HG02973 (cell line): Measurements from ENCODE around the gene TTLL11.
"Not testable (repeated sequence)": the region's sequence is repeated elsewhere in the genome, so short reads cannot be mapped to it uniquely, and the experiment has no call there.

Source experiments
- ATAC-seq: cut with Tn5 transposase; IDR thresholded peaks from one replicate; pipeline ENCODE4 v1.9.1; 2021; ENCODE audit warnings: moderate library complexity; ENCODE audit not compliant: unreplicated experiment

Gene TTLL11

DNA sequence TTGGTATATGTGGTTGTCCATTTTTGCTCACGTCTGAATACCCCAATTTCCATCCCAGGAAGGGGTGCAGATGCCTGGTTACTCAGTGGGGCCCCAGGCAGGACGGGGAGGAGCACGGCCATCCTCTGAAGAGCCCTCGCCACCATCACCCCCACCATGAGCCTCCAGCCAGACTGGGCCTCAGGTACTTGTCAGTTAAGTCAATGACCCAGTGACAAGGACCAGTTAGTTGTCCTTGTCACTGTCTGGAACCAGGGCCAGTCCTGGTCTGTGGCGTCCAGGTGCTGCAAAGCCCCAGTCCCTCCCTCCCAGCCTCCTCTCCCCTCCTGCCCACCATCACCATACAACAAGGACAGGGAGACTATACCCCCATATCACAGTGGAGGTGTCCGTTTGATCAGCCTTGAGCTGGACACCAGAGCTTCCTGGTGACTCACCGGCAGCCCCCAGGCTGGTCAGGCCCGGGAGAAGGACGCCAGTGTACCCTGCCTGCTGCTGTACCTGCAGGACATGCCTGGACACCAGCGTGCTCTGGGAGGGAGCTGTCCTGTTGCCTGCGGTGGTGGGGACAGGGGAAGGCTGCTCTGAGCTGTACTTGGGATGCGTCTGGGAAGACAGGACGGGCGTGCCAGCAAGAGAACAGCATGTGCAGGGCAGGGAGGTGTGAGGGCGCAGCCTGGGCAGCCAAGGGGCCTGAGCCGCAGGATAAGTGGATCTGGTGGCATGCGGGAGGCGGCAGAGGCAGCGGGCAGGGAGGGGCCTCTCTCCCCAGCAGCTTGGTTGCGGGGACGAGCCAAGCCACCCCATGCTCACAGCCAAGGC, 32.6 kb upstream of the TTLL11 start:
- no peak for ATAC-seq

DNA sequence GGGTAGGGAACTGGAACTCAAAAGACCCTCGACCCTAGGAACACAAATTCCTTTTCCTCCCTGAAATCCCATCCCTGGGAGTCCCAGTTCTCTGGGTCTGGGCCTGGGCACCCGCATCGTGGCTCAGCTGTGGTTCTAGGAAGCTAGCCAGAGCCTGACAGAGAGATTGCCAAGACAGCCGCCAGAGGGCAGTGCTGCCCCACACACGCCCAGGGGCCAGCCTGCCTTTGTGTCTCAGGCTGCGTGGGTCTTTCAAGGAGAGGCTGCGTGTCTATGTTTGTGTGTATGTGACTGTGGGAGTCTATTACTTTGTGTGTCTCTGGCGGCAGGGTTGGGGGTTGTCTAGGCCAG, 32.0 kb upstream of the TTLL11 start:
- no peak for ATAC-seq

DNA sequence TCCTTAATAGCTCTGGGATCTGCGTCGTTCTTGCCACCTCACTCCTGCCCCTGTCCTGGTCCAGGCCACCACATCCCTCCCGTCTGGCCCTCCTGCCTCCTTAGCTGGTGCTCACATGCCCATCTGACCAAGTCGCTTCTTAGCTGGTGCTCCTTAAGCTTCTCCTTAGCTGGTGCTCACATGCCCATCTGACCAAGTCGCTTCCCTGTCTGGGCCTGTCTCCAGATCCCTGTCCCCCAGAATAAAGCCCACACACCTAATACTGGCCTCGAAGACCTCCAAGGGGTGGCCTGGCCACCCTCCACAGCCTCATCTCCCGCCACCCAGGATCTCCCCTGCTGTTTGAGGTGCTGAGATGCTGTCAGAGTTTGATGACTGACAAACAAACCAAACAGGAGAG, 31.4 kb upstream of the TTLL11 start:
- no peak for ATAC-seq

DNA sequence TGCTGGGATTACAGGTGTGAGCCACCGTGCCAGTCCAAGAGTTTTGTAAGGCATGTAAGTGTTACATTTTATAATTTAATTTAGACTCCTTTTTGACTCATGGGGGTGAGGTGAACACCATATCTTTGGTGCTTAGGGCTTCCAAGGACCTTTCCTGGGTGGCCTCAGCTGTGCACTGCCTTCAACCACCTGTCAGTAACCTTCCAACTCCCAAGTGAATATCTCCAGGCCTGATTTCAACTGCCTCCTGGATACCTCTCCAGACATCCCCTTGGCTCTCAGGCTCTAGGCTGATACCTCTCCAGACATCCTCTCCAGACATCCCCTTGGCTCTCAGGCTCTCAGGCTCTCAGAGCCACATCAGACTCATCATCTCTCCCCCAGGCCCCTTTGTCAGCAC, 30.9 kb upstream of the TTLL11 start:
- ATAC-seq = no peak

DNA sequence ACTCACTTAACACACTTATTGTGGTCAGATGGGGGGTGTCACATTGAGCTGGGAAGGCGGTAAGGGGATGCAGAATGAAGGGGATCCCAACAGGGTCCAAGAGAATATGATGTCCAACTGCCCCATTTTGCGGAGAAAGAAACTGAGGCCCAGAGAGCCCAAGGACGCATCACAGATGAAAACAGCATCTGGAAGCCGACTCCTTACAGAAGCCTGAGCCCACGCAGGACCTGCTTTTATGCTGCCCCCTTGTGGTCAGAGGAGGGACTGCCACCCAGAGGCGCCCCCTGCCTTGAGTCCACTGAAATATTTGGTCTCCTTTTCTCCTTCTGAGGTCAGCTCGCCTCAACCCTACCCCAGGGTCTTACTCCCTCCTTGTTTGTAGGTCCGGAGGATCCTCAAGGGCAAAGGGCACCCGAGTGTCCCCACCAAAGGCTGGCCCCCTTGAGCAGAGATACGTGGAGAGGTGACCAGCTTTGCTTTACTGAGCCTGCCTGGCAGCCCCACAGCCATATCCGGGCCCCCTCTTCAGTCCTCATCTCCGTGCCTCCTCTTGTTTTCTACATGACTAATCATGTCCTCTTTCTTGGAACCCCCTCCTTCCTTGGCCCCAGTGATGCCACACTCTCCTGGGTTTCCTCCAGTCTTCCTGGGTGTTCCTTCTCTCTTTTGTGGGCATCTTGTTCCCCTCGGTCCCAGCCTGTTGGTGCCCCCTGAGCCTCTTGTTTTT, 30.0 kb upstream of the TTLL11 start:
- no peak for ATAC-seq

DNA sequence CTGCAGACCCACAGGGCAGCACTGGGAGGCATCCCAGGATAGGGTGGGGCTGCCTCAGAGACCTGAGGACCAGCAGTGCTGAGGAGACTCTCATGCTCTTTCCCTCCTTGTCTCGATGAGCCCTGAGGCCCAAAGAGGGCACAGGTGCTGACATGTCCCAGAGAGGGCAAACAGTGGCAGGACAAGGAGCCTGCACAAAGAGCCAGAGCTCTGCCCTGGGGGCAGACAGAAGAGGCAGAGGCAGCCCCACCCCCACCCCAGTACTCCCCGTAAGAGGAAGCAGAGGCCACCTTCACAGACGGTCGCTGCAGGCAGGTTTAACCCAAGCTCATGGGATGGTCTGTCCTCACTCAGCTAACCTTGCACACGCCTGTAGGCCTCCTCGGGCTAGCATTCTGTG, 29.4 kb upstream of the TTLL11 start:
- no peak for ATAC-seq

DNA sequence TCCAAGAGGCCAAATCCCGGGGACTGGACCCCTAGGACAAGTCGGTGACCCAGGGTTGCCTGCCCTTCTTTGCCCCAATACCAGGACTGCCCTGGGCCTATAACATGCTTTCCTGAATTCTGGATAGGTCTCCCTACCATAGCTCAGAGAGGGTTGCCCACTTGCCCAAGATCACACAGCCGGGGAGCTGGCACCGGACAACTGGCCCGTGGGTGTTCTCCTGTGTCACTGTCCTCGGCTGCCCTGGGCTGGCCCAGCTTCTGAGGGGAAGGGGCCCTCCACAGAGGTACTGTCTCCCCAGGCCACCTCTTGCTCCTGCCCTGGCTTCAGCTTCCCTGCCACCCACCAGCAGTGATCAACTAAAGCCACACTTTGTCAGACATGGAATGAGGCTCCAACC, 28.8 kb upstream of the TTLL11 start:
- ATAC-seq = no peak

DNA sequence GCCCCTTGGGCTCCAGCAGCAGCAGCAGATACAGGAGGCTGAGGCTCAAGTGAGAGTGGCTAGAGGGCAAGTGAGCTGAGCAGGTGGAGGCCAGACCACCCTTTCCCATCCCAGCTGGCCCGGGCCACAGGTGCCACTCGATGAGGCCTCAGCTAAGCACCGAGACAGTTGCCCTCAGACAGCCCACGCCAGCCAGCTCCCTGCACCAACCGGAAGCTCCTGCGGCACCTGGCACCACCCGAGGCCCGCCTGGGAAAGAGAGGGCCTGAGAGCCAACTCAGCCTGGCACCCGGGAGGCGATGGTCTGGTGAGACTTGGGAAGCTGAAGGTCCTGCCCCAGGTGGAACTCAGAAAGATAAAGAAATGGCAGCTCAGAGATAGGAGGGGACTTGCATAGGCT, 28.3 kb upstream of the TTLL11 start:
- ATAC-seq = no peak

DNA sequence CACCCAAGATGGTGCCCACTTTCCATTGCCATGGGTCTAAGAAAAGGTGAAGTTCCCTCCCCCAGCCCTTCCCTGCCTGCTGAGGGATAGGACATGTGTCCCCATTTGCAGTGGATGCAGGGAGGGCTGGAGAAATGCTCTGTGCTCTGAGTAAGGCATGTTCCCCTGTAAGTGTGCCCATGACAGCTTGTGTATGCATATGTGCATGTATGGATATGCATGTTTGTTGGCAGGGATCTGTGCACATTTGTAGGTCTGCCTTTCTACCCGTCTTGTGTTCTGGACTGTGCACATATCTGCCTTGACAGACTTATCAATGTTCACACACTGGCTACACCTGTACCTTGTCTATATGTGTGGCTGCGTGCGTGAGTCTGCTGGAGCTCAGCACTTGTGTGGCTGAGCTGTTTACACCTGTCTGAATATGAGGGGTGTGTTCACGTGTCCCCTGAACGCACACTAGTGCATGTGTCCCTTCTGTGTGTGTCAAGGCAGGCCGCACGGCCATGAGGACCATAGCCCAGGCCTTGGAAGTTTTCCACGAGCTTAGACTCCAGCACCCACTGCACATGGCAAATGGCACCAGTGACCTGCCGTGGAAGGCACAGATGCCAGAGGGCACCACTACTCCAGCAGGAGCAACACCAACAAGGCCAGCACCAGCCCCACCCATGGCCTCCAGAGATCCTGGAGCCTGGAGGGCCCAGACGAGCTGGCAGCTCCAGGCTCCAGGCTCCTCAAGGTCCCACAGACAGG, 27.4 kb upstream of the TTLL11 start:
- no peak for ATAC-seq

DNA sequence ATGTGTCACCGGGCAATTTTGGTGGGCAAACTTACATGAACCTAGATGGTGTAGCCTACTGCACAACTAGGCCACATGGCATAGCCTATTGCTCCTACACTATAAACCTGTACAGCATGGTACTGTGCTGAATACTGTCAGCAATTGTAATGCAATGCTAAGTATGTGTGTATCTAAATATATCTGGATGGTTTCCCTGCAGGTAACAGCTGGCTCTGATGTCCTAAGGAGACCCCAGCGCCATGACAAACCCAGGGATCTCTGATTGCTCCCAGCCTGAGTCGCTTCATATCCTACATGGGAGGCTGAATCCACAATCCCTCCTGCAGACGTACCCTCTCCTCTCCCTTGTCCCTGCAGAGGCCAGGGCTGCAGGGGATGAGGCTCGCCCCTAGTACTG, 26.6 kb upstream of the TTLL11 start:
- no peak for ATAC-seq

DNA sequence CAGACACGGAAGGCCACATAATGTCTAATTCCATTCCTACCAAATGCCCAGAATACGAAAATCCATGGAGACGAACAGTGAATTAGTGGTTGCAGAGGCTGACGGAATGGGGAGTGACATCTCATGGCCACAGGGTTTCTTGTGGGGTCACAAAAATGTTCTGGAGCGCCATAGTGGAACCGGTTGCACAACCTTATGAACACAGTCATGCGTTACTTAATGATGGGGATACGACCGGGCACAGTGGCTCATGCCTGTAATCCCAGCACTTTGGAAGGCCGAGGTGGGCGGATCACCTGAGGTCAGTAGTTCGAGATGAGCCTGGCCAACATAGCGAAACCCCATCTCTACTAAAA, 26.0 kb upstream of the TTLL11 start:
- ATAC-seq = no peak

DNA sequence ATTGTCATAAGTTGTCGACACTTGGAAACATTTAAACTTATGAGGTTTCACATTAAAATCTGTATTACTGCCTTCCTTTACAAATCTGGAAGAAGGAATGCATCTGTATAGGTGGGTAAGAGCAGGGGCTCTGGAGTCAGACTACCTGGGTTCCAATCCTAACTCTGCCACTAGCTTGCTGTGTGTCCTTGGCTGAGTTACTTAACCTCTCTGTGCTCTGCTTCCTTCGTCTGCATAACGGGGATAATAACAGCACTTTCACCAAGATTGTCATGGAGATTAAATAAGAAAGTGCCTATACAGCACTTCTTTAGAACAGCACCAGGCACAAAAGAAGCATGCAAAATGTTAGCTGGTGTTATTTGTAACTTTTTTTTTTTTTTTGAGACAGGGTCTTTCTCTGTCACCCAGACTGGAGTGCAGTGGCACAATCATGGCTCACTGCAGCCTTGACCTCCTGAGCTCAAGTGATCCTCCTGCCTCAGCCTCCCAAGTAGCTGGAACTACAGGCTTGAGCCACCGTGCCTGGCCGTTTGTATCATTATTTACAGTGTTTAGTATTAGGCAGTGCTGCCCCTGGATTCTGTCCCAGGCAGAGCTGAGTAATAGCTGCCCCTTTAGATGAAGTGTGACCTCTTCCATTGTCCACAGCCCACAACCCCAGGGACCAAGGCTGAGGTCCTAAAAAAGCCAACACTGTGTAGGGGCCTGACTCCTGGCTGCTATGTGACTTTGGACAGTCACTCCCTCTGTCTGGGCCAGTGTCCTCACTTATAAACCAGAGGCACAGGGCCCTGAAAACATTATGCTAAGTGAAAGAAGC, 25.4 kb upstream of the TTLL11 start:
- no peak for ATAC-seq

DNA sequence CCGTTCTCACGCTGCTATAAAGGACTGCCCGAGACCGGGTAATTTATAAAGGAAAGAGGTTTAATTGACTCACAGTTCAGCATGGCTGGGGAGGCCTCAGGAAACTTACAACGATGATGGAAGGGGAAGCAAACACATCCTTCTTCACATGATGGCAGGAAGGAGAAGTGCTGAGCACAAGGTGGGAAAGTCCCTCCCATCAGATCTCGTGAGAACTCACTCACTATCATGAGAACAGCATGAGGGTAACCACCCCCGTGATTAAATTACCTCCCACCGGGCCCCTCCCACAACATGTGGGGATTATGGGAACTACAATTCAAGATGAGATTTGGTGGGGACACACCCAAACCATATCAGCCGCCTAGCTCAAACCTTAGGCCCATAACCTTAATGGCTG, 24.1 kb upstream of the TTLL11 start:
- ATAC-seq = not testable (repeated sequence)

DNA sequence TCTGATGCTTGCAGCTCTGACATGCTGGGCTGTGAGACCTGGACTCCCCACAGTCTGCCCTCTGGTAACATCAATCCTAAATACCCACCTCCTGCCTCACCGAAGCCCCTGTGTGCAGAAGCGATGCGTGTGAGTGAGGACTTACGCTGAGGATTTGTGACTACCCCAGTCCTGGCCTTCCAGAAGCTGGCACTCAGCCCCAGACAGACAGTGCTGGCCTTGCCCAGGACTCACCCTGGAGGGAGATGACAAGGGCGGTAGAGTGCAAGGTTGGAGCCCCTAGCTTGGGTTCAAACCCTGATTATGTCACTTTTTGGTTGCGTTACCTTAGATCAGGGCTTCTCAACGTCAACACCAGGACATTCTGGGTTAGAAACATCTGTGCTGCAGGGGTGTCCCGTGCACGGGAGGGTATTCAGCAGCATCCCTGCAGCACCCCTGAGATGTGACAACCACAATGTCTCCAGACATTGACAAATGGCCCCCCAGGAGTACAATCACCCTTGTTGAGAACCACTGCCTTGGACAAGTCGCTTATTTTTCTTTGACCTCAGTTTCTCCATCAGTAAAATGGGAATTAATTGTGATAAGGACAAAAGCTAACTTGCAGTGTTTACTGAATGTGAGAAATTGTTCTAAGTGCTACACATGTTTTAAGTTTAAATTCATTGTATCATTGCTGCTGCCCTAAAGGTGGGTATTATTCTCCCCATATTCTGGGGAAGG, 23.5 kb upstream of the TTLL11 start:
- ATAC-seq = no peak

DNA sequence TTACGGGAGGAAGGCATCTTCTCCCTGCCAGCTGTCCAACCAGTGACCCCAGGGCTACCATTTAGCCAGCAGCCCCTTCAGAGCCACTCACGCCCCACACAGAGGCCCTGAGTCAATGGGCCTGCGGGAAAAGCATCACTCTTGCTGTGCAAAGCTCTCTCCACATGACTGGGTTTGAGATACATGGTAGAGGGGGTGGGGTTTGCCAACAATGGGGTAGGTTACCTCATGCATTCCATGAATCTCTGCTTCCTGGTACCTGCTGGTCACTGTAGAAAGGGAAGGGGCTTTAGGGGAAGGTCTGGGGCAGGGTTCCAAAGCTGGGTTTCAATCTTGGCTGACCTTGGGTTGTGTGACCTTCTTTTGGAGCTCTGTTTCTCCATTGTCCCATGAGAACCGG, 22.9 kb upstream of the TTLL11 start:
- ATAC-seq = no peak

DNA sequence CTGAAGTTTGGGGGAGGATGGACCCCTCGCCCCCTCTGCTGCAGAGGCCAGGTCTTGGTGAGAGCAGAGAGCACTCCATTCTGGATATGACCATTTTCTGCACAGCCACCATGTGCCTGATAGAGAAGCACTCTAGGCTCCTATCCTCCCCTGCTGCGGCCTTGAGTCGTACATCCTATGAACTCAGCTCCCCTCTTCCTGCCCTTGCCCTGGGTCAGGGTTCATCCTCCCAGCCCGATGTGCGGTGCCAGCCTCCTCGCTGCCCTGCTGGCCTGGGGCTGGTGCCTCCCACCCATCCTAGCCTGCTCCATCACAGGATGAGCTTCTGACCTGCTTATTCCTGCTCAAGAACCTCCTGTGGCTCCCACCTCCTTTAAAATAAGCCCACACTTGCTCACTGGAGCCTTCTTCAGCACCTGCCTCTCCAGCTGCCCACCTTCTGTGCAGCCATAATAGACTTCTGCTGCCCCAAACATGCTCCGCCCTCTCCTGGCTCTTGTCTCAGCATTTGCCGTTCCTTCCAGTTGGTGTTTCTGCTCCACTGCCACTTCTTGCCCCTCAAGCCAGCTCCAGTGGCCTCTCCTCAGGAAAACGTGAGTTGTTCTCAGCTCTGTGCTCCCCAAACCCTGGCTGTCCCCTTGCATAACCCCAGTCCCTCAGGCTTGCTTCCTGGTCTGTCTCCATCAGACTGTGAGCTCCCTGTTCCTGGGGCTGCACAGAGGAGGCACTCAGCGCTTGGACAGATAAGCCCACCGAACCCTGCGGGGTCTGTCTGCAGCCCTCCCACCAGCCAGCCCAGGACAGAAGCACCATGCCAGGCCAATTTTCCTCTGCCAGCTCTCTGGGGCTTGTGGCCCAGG, 22.3 kb upstream of the TTLL11 start:
- ATAC-seq = no peak

DNA sequence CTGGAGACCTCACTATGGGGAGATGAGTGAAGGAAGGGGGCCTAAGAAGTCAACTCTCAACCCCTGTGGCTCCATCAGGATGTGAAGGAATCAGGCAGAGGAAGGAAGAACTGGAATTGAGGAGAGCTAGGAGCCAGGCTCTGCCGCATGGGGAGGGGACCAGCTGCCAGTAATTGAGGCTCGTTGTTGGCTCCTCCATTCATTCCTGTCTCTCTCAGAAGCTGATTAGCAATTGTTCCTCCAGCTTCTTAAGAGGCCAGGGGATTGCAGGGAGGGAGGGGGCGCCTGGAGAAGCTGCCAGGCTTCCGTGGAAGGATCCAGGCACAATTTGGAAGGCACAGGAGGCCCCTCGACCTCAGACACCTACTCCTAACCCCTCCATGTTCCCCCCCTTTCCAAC, 20.5 kb upstream of the TTLL11 start:
- no peak for ATAC-seq

DNA sequence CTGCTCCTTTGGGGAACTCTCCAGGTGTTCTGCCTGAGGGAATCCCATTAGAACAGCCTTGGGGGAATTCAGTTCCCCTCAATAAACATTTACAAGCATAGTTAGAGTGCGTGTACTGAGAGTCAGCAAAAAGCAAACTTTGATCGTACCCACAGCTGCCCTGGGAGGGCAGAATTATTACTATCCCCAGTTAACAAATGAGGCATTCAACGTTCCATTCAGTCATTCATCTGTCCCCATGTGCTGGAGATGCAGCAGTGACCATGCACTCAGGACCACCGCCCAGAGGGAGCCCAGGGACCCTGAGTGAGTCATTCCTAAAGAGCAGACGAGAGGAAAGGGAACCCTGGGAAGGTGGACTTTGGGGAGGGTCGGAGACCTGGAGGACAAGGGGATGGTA, 19.1 kb upstream of the TTLL11 start:
- ATAC-seq = no peak

DNA sequence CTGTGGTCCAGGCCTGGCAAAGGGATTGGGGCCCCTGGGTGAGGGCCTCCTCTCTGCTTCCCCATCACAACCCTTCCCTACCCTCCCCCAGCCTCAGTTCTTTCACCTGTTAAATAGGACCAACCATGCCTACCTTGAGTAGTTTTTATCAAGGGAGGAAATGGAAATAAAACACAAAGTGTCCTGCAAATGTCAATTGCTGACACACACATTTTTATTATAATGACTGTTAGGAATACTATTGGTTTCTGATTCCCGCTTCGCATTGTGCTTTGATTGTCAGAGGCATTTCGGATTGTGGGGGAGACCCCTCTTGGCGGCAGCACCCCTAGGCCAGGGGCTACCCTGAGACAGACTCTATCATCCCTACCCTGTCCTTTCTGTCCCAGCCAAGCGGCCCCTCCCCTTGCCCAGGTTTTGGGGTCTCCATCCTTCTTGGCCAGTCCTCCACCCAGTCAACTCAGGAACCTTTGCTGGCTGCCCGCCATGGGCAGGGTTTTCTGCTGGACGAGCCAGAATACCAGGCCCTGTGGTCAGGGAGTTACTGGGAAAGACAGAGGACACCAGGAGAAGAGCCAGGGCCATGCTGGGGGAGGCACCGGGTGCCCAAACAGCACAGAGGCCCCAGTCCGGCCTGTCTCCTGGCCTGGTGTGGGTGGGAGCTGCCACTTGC, 18.4 kb upstream of the TTLL11 start:
- no peak for ATAC-seq
